Measurements from ENCODE around the gene STPG2.

The STPG2 gene

GRCh38 chr4:97778174-97778573 is 365.1 kb downstream of the STPG2 start:
- no peak for DNase-seq (ENCODE audit: low read depth)
- no peak overlapping the region for H3K4me3 ChIP-seq (ENCODE audit: low read depth, low read length)
- no peak for TF ChIP-seq CTCF (conservative IDR thresholded peaks at IDR 0.05; ENCODE audit: low read depth, low read length)

DNA sequence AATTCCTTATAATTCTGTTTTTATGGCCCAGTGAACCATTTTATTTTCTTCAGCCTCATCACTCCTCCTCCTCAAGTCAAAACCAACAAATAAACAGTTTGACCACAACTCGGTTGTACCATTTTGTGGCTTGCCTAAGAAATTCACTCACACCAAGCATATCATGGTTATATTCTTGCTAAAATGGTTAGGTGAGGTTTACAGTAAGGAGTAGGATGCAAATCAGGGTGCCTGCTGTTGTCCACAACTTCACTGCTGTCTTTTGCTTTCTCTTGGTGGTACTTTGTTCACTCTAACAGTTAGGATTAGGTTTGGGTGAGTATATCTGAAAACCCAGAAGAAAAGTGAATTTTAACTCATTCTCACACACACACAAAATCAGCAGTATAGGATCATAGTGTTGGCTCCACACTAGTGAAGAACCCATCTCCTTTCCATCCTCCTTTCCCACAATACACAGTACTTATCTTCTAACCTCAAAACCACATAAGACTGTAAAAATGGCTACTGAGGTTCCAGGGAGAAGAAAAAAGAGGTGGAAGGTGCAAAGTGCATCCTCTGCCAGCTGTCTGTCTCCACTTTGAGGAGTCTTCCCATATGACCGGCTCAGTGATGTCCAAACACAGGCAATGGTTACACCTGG is 368.8 kb downstream of the STPG2 start:
- H3K4me3 ChIP-seq (ENCODE audit: low read depth, low read length): no peak overlapping the region
- TF ChIP-seq CTCF (conservative IDR thresholded peaks at IDR 0.05; ENCODE audit: low read depth, low read length): no peak
- DNase-seq (ENCODE audit: low read depth): no peak

DNA sequence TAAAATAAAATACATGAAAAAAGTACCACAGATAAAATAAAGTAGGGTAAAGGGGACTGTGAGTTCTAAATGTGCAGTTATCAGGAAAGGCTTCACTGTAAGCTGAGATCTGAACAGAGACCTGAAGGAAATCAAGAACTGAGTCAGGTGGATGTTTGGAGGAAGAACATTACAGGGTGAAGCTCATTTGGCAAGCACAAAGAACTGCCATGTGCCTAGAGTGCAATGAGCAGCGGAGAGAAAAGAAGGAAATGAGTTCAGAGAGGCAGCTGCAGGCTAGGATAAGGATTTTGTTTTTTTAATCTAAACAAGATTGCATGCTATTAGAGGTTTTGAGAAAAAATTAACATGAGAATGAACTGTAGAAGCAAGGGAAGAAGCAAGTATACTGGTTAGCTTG is 373.1 kb downstream of the STPG2 start:
- TF ChIP-seq CTCF (conservative IDR thresholded peaks at IDR 0.05; ENCODE audit: low read depth, low read length): no peak
- DNase-seq (ENCODE audit: low read depth): no peak
- no peak overlapping the region for H3K4me3 ChIP-seq (ENCODE audit: low read depth, low read length)

DNA sequence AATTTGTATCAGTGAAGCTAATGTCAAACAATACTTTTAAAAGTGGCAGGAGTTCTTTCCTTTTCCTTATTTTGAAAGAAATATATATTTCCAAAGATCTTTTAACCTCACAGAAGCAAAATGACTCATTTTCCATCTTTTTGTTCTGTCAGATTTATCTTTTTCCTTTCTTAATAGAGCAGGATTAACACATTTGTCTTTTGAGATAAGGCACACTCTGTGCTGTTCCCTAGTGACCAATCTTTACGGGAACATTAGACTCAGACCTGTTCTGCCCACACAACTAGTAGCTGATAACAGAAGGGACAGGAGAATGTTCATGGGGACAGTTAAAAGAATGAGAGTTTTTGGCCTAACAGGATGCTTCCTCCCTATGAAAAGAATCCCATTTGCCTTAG is 381.2 kb downstream of the STPG2 start:
- H3K4me3 ChIP-seq (ENCODE audit: low read depth, low read length): no peak overlapping the region
- DNase-seq (ENCODE audit: low read depth): no peak
- TF ChIP-seq CTCF (conservative IDR thresholded peaks at IDR 0.05; ENCODE audit: low read depth, low read length): no peak

DNA sequence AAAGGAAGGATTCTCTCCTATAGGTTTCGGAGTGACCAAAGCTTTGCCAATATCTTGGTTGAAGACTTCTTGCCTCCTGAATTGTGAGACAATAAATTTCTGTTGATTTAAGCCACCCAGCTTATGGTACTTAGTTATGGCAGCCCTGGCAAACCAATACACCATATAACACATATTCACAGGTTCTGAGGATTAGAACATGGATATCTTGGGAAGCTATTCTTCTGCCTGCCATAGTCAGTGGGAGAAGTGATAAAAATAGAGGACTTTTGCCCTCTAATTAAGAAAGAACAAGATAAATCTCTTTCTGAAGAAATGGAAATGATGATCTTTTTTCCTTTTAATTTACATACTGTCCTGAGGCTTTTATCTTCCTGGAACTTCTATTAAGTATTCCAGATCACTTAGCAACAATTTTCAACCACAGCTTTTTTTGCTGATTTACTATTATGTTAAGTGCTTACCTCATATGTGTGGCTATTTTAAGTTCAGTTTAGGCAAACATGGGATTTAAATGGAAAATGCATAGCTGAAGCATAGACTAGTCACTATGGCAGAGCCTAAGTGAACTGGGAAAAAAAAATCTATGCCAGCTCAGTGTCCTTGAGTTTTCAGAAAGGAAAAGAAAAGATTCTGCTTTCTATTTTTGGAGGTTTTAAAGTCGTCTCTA is 381.7 kb downstream of the STPG2 start:
- no peak overlapping the region for H3K4me3 ChIP-seq (ENCODE audit: low read depth, low read length)
- TF ChIP-seq CTCF (conservative IDR thresholded peaks at IDR 0.05; ENCODE audit: low read depth, low read length): no peak
- no peak for DNase-seq (ENCODE audit: low read depth)

- no peak for DNase-seq (ENCODE audit: low read depth)
- TF ChIP-seq CTCF (conservative IDR thresholded peaks at IDR 0.05; ENCODE audit: low read depth, low read length): no peak
- no peak overlapping the region for H3K4me3 ChIP-seq (ENCODE audit: low read depth, low read length)
Observed at GRCh38 chr4:97759785-97760184, 383.5 kb downstream of the STPG2 start.

DNA sequence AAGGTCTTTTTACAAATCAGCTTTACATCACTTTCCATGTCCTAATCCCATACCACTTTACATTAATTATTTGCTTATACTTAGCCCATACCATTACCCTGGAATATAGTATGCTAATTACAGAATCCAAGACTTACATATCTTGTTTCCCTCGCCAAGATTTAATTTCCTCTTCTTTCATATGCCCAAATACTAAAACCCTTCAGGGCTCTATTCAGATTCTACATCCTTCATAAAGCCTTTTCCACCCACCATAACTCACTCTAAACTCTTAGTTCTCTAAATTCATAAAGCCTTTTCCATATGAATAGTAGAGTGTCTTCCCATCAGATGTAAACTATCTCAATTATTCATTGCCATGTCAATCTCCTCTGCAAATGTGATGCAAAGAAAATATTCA is 390.7 kb downstream of the STPG2 start:
- TF ChIP-seq CTCF (conservative IDR thresholded peaks at IDR 0.05; ENCODE audit: low read depth, low read length): no peak
- H3K4me3 ChIP-seq (ENCODE audit: low read depth, low read length): no peak overlapping the region
- DNase-seq (ENCODE audit: low read depth): no peak

All from choroid plexus epithelial cell (primary cell).